OCI-LY7 (cell line): ENCODE measurements around the gene CPXM1. TPM values are rescaled to one million over a fixed set of nuclear protein-coding genes. Genes with fewer than 3 reads are reported as not detected.

ENCODE experiments used
- BruUV-seq: library from RNA; stranded (reverse); fragments of 400-500 nt; replicated peaks from 2 replicates; lab custom pipeline; 2021; lab: Mats Ljungman, UMichigan
- CTCF ChIA-PET: fragments of 300-600 bp; sonication (Branson Sonifier 250); formaldehyde crosslinking; loops from one replicate; lab custom pipeline; 2022; ENCODE audit warnings: antibody characterized with exemption; ENCODE audit not compliant: unreplicated experiment; lab: Charles Lee
- POLR2A ChIA-PET: fragments of 300-600 bp; sonication (Branson Sonifier 250); formaldehyde crosslinking; loops from one replicate; lab custom pipeline; 2022; ENCODE audit warnings: antibody characterized with exemption; lab: Charles Lee
- DNase-seq: peaks from one replicate; pipeline ENCODE4 v3.0.0-alpha.2; 2015; ENCODE audit warnings: low spot score
- H2AFZ ChIP-seq: fragments of 200-600 bp; sonication (generic), shearing (Covaris generic); 2 replicates; pipeline ENCODE4 v1.6.1; 2014; ENCODE audit warnings: mild to moderate bottlenecking, antibody characterized with exemption, low read length, moderate library complexity
- H3K27ac ChIP-seq: fragments of 200-600 bp; sonication (generic); 2 replicates; pipeline ENCODE4 v1.5.1; 2014; ENCODE audit warnings: mixed run types, low read depth, mild to moderate bottlenecking, moderate library complexity, low read length, inconsistent platforms; ENCODE audit not compliant: poor library complexity, severe bottlenecking
- H3K36me3 ChIP-seq: fragments of 200-600 bp; sonication (generic); 2 replicates; pipeline ENCODE4 v1.6.1; 2014; ENCODE audit warnings: mild to moderate bottlenecking, antibody characterized with exemption, low read length, moderate library complexity, mixed read lengths; ENCODE audit not compliant: insufficient read depth
- H3K4me1 ChIP-seq: fragments of 200-600 bp; sonication (generic); 2 replicates; pipeline ENCODE4 v1.5.1; 2014; ENCODE audit warnings: mild to moderate bottlenecking, low read length; ENCODE audit not compliant: insufficient read depth, poor library complexity, severe bottlenecking
- H3K4me2 ChIP-seq: fragments of 200-600 bp; sonication (generic); 2 replicates; pipeline ENCODE4 v1.6.1; 2014; ENCODE audit warnings: mild to moderate bottlenecking, low read length
- H3K4me3 ChIP-seq: fragments of 200-600 bp; sonication (generic); 2 replicates; pipeline ENCODE4 v1.5.1; 2014; ENCODE audit warnings: mild to moderate bottlenecking, low read depth, low read length; ENCODE audit not compliant: poor library complexity, severe bottlenecking
- H3K79me2 ChIP-seq: fragments of 200-600 bp; sonication (generic); 2 replicates; pipeline ENCODE4 v1.6.1; 2016; ENCODE audit warnings: low read depth, mild to moderate bottlenecking, low read length, moderate library complexity, mixed read lengths; ENCODE audit not compliant: insufficient read depth
- H3K9me2 ChIP-seq: fragments of 200-600 bp; sonication (generic); 2 replicates; pipeline ENCODE4 v1.6.1; 2016; ENCODE audit warnings: mild to moderate bottlenecking, low read length, mixed read lengths; ENCODE audit not compliant: insufficient read depth
- H3K9me3 ChIP-seq: fragments of 200-600 bp; sonication (generic); 2 replicates; pipeline ENCODE4 v1.6.1; 2014; ENCODE audit warnings: mild to moderate bottlenecking, mixed run types, low read length, mixed read lengths
- H4K20me1 ChIP-seq: fragments of 200-600 bp; sonication (generic); 2 replicates; pipeline ENCODE4 v1.6.1; 2014; ENCODE audit warnings: mild to moderate bottlenecking, antibody characterized with exemption, low read length, moderate library complexity, mixed read lengths; ENCODE audit not compliant: insufficient read depth
- CTCF ChIP-seq: fragments of 200-600 bp; sonication (generic); conservative IDR thresholded peaks from 2 replicates; pipeline ENCODE4 v1.5.1; 2014; ENCODE audit warnings: mild to moderate bottlenecking, antibody characterized with exemption, low read length, moderate library complexity, mixed read lengths
- EZH2phosphoT487 ChIP-seq: fragments of 200-600 bp; sonication (generic); IDR thresholded peaks from 2 replicates; pipeline ENCODE4 v1.6.1; 2018; ENCODE audit warnings: low read depth, borderline replicate concordance, mild to moderate bottlenecking, mixed run types, antibody characterized with exemption, low read length, moderate library complexity, mixed read lengths
- intact Hi-C: fragments of 100-400 bp; cut with micrococcal nuclease; formaldehyde crosslinking; loops from one replicate; pipeline ENCODE4 v1.10.0; 2022; ENCODE audit not compliant: unreplicated experiment
- total RNA-seq, 2 experiments: library from RNA; depleted of rRNA in 1 of 2; stranded (reverse); fragments of >200 nt in 1 of 2; shearing (Covaris generic) in 1 of 2; gene quantifications; 2 replicates each; pipeline ENCODE4 v1.2.3, GENCODE V29; 2014 to 2022

The CPXM1 gene
- total RNA-seq, 2 experiments from 2014 or later: not detected

GRCh38 chr20:2829376-2829775, 28.9 kb upstream of the CPXM1 start:
- ChIA-PET CTCF (no interaction called here), POLR2A (no interaction called here)
- DNase-seq: no peak
- BruUV-seq: no TSS peak
- Histone ChIP-seq H3K4me1 (peaks cover 8% of the 10 kb centered on the region), H3K4me3 (no peak overlapping the region), H2AFZ (no peak overlapping the region), H3K9me3 (0 out of 2 replicates have a peak, but pooled peaks cover 5% of the 10 kb centered on the region), H3K9me2 (no peaks in the 10 kb centered on the region), H3K27ac (no peak overlapping the region), H3K79me2 (no peaks in the 10 kb centered on the region), H3K4me2 (no peak overlapping the region), H3K36me3 (no peaks in the 10 kb centered on the region), H4K20me1 (no peaks in the 10 kb centered on the region)
- intact Hi-C loops: no loop called here
- no peak for TF ChIP-seq EZH2phosphoT487
- TF ChIP-seq CTCF: no peak

GRCh38 chr20:2826655-2827054, 26.2 kb upstream of the CPXM1 start:
- no peak overlapping the region for H2AFZ ChIP-seq
- no peak overlapping the region for H3K27ac ChIP-seq
- H3K4me1 ChIP-seq: peaks cover 8% of the 10 kb centered on the region
- peak overlapping the region; percentile 33; the same call in 1 of the 2 replicates for H3K4me2 ChIP-seq
- intact Hi-C loops: no loop called here
- TF ChIP-seq EZH2phosphoT487 (no peak), CTCF (no peak)
- H3K9me2 ChIP-seq: no peaks in the 10 kb centered on the region
- no peak for DNase-seq
- no peaks in the 10 kb centered on the region for H4K20me1 ChIP-seq
- POLR2A ChIA-PET: no interaction called here
- CTCF ChIA-PET: no interaction called here
- no TSS peak for BruUV-seq
- H3K4me3 ChIP-seq: no peak overlapping the region
- no peaks in the 10 kb centered on the region for H3K36me3 ChIP-seq
- no peaks in the 10 kb centered on the region for H3K79me2 ChIP-seq
- H3K9me3 ChIP-seq: 0 out of 2 replicates have a peak, but pooled peaks cover 5% of the 10 kb centered on the region

GRCh38 chr20:2825761-2826160, 25.3 kb upstream of the CPXM1 start:
- ChIA-PET CTCF (no interaction called here), POLR2A (no interaction called here)
- 0 out of 2 replicates have a peak, but pooled peaks cover 5% of the 10 kb centered on the region for H3K9me3 ChIP-seq
- no peak overlapping the region for H3K4me3 ChIP-seq
- H3K27ac ChIP-seq: no peak overlapping the region
- no peaks in the 10 kb centered on the region for H3K36me3 ChIP-seq
- TF ChIP-seq EZH2phosphoT487 (no peak), CTCF (no peak)
- H3K4me1 ChIP-seq: peaks cover 8% of the 10 kb centered on the region
- no peaks in the 10 kb centered on the region for H3K79me2 ChIP-seq
- BruUV-seq: no TSS peak
- no peaks in the 10 kb centered on the region for H4K20me1 ChIP-seq
- no peak overlapping the region for H3K4me2 ChIP-seq
- no peak for DNase-seq
- intact Hi-C loops: no loop called here
- no peak overlapping the region for H2AFZ ChIP-seq
- no peaks in the 10 kb centered on the region for H3K9me2 ChIP-seq
